WERI-Rb-1 (cell line): ENCODE measurements around the gene MCF2.

ENCODE experiments used
- DNase-seq: peaks from one replicate; pipeline ENCODE4 v3.0.0-alpha.2; 2020
- H3K27ac ChIP-seq: fragments of 250-450 bp; sonication (Bioruptor Pico); 2 replicates; pipeline ENCODE4 v1.5.1; 2020; ENCODE audit warnings: mild to moderate bottlenecking, moderate library complexity
- H3K27me3 ChIP-seq: fragments of 250-450 bp; sonication (Bioruptor Pico); 2 replicates; pipeline ENCODE4 v1.5.1; 2021; ENCODE audit warnings: mild to moderate bottlenecking, low read depth, moderate library complexity; ENCODE audit not compliant: insufficient read depth, severe bottlenecking
- H3K36me3 ChIP-seq: fragments of 250-450 bp; sonication (Bioruptor Pico); 2 replicates; pipeline ENCODE4 v1.5.1; 2020; ENCODE audit warnings: mild to moderate bottlenecking, moderate library complexity
- H3K4me3 ChIP-seq: 2 replicates; pipeline ENCODE4 v1.5.1; 2011; ENCODE audit warnings: low read depth, mild to moderate bottlenecking, control low read depth, low read length
- H3K9me3 ChIP-seq: fragments of 250-450 bp; sonication (Bioruptor Pico); 2 replicates; pipeline ENCODE4 v1.5.1; 2021; ENCODE audit warnings: mild to moderate bottlenecking, moderate library complexity; ENCODE audit not compliant: severe bottlenecking
- CTCF ChIP-seq: IDR thresholded peaks from 2 replicates; pipeline ENCODE4 v1.5.1; 2011; ENCODE audit warnings: low read depth, mild to moderate bottlenecking, control low read depth, inconsistent platforms, low read length

MCF2 gene

GRCh38 chrX:139708067-139708466 is at the start of gene MCF2:
TSS of gene MCF2 (minus strand) at chrX:139708167. CDS start at chrX:139651744, 56,423 bp downstream.
- Histone ChIP-seq H3K4me3 (no peak within 1 kb of the TSS), H3K27ac (no peak within 1 kb of the TSS), H3K9me3 (no peaks in the 10 kb centered on the region), H3K36me3 (no peaks in the 10 kb centered on the region), H3K27me3 (peaks cover 11% of the 10 kb centered on the region)
- TF ChIP-seq CTCF, result no peak
- no peak for DNase-seq

DNA sequence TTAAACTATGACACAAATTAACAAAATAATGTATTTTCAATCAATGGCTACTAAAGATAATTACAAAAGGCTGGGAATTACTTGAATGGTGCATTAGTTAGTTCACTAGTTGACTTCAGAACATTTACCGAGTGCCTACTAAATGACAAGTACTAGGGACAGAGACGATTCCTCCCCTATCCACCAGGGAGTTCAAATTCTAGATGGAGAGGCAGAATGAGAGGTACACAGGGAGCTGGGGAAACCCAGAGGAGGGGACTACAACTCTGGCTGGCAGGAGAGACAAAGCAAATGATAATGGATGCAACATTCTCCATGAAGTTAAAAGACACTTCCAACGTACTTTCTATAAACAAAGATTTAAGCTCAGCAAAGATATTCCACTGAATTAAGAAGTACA is 43.1 kb upstream of the MCF2 start:
- TF ChIP-seq CTCF, result no peak
- no peaks in the 10 kb centered on the region for H3K9me3 ChIP-seq
- no peak overlapping the region for H3K27ac ChIP-seq
- no peaks in the 10 kb centered on the region for H3K27me3 ChIP-seq
- no peak overlapping the region for H3K4me3 ChIP-seq
- H3K36me3 ChIP-seq, result no peaks in the 10 kb centered on the region
- DNase-seq, result no peak

- Histone ChIP-seq H3K27me3 (no peaks in the 10 kb centered on the region), H3K4me3 (no peak overlapping the region), H3K27ac (no peak overlapping the region), H3K36me3 (no peaks in the 10 kb centered on the region), H3K9me3 (no peaks in the 10 kb centered on the region)
- no peak for DNase-seq
- no peak for TF ChIP-seq CTCF
Measured at GRCh38 chrX:139750390-139750789, 42.4 kb upstream of the MCF2 start.

- TF ChIP-seq CTCF, result no peak
- Histone ChIP-seq H3K4me3 (no peak overlapping the region), H3K36me3 (no peaks in the 10 kb centered on the region), H3K27me3 (peaks cover 2% of the 10 kb centered on the region), H3K9me3 (no peaks in the 10 kb centered on the region), H3K27ac (no peak overlapping the region)
- DNase-seq, result no peak
Measured at GRCh38 chrX:139739138-139739537, 31.2 kb upstream of the MCF2 start.

- Histone ChIP-seq H3K27me3 (peaks cover 2% of the 10 kb centered on the region), H3K27ac (no peak overlapping the region), H3K36me3 (no peaks in the 10 kb centered on the region), H3K4me3 (no peak overlapping the region), H3K9me3 (no peaks in the 10 kb centered on the region)
- no peak for TF ChIP-seq CTCF
- DNase-seq, result no peak
Measured at GRCh38 chrX:139738581-139738980, 30.6 kb upstream of the MCF2 start.

GRCh38 chrX:139736151-139736550 is 28.2 kb upstream of the MCF2 start:
- no peak for TF ChIP-seq CTCF
- Histone ChIP-seq H3K27ac (no peak overlapping the region), H3K9me3 (no peaks in the 10 kb centered on the region), H3K27me3 (peaks cover 4% of the 10 kb centered on the region), H3K4me3 (no peak overlapping the region), H3K36me3 (no peaks in the 10 kb centered on the region)
- no peak for DNase-seq
